B cell (primary cell): ENCODE results near the gene GALNT7. TPM values are rescaled to one million over a fixed set of nuclear protein-coding genes. Genes with fewer than 3 reads are reported as not detected.

ENCODE experiments used
- ATAC-seq: fragments of 200-7000 bp; cut with Tn5 transposase; one replicate; pipeline ENCODE4 v1.10.0; 2021; ENCODE audit warnings: low read depth, mild to moderate bottlenecking, moderate number of reproducible peaks, moderate library complexity
- CTCF ChIA-PET: fragments of 350-600 bp; sonication (Branson Sonifier 250); formaldehyde crosslinking; loops from one replicate; lab custom pipeline; 2021; ENCODE audit warnings: antibody characterized with exemption, inconsistent platforms; lab: Charles Lee
- POLR2A ChIA-PET: fragments of 350-600 bp; sonication (Branson Sonifier 250); formaldehyde crosslinking; loops from one replicate; lab custom pipeline; 2021; ENCODE audit warnings: antibody characterized with exemption; lab: Charles Lee
- DNase-seq: peaks from one replicate; pipeline ENCODE4 v3.0.0; 2013
- H2AFZ ChIP-seq: 2 replicates; pipeline ENCODE4 v1.6.1; 2012; ENCODE audit warnings: mild to moderate bottlenecking, low read depth, low read length; ENCODE audit not compliant: insufficient read depth, poor library complexity, severe bottlenecking
- H3K27ac ChIP-seq, 2 donors: 1 replicate in 1 of 2; 2 replicates in 1 of 2; pipeline ENCODE4 v1.5.1; 2012 to 2013; ENCODE audit warnings: low read length in 2 of 2, mild to moderate bottlenecking in 2 of 2, moderate library complexity in 1 of 2
- H3K27me3 ChIP-seq, 4 experiments: fragments of 200-600 bp in 1 of 4; sonication (generic) in 1 of 4; replicated peaks in 1 of 4; 1 replicate in 2 of 4; 2 replicates in 2 of 4; pipeline versions ENCODE4 v1.6.1 to v1.7.0; 2013 to 2016; ENCODE audit warnings: low read length in 3 of 4, mild to moderate bottlenecking in 2 of 4, mixed read lengths in 1 of 4, moderate library complexity in 1 of 4; ENCODE audit not compliant: insufficient read depth in 4 of 4, control insufficient read depth in 3 of 4; ENCODE audit errors: control extremely low read depth in 1 of 4
- H3K36me3 ChIP-seq, 2 experiments: replicated peaks in 1 of 2; 1 replicate in 1 of 2; 2 replicates in 1 of 2; pipeline versions ENCODE4 v1.6.1 to v1.7.1; 2013; ENCODE audit warnings: low read length in 1 of 2; ENCODE audit not compliant: insufficient read depth in 2 of 2, control insufficient read depth in 1 of 2; ENCODE audit errors: control extremely low read depth in 1 of 2, extremely low read depth in 1 of 2
- H3K4me1 ChIP-seq, 2 donors: fragments of 200-600 bp in 1 of 2; sonication (generic) in 1 of 2; 1 replicate in 1 of 2; 2 replicates in 1 of 2; pipeline versions ENCODE4 v1.5.1 to v1.6.1; 2013 to 2017; ENCODE audit warnings: low read length in 2 of 2; ENCODE audit not compliant: control insufficient read depth in 2 of 2, insufficient read depth in 2 of 2
- H3K4me2 ChIP-seq: replicated peaks from 2 replicates; pipeline ENCODE3; 2012; ENCODE audit warnings: mild to moderate bottlenecking, low read depth, low read length; ENCODE audit not compliant: poor library complexity, severe bottlenecking
- H3K4me3 ChIP-seq, 5 experiments: fragments of 200-600 bp in 1 of 5; sonication (generic) in 1 of 5; 1 replicate in 3 of 5; 2 replicates in 2 of 5; pipeline versions ENCODE4 v1.5.1 to v1.7.0; 2011 to 2016; ENCODE audit warnings: low read length in 4 of 5, mild to moderate bottlenecking in 4 of 5, low read depth in 2 of 5, control low read depth in 1 of 5, moderate library complexity in 1 of 5; ENCODE audit not compliant: insufficient read depth in 1 of 5; ENCODE audit errors: control extremely low read depth in 1 of 5, extremely low read depth in 1 of 5
- H3K79me2 ChIP-seq: fragments of 200-600 bp; sonication (generic); one replicate; pipeline ENCODE4 v1.6.0; 2016; ENCODE audit warnings: low read length; ENCODE audit not compliant: control insufficient read depth, insufficient read depth
- H3K9ac ChIP-seq: fragments of 200-600 bp; sonication (generic); 2 replicates; pipeline ENCODE4 v1.6.1; 2017; ENCODE audit warnings: mild to moderate bottlenecking, low read length, moderate library complexity
- H3K9me3 ChIP-seq, 3 donors: one replicate each; pipeline versions ENCODE4 v1.6.1 to v1.7.1; 2013; ENCODE audit warnings: low read length in 2 of 3; ENCODE audit not compliant: control insufficient read depth in 2 of 3, insufficient read depth in 1 of 3; ENCODE audit errors: control extremely low read depth in 1 of 3
- H4K20me1 ChIP-seq: 2 replicates; pipeline ENCODE4 v1.6.0; 2012; ENCODE audit warnings: mild to moderate bottlenecking, low read length; ENCODE audit not compliant: insufficient read depth, control insufficient read depth, poor library complexity, severe bottlenecking
- H3K27ac Mint-ChIP-seq: one replicate; pipeline ENCODE4 v1.8.0; 2021; ENCODE audit warnings: mixed read lengths
- H3K27me3 Mint-ChIP-seq: one replicate; pipeline ENCODE4 v1.8.0; 2021; ENCODE audit warnings: mixed read lengths
- H3K4me1 Mint-ChIP-seq: one replicate; pipeline ENCODE4 v1.8.0; 2021; ENCODE audit warnings: mixed read lengths
- H3K4me3 Mint-ChIP-seq: one replicate; pipeline ENCODE4 v1.8.0; 2021; ENCODE audit warnings: mixed read lengths
- H3K9me3 Mint-ChIP-seq: one replicate; pipeline ENCODE4 v1.8.0; 2022; ENCODE audit warnings: mixed read lengths; ENCODE audit not compliant: insufficient read depth
- CTCF ChIP-seq: fragments of 200-600 bp; IDR thresholded peaks from one replicate; pipeline ENCODE4 v1.8.0; 2022; ENCODE audit warnings: antibody characterized with exemption, mild to moderate bottlenecking
- EZH2 ChIP-seq: IDR thresholded peaks from 2 replicates; pipeline ENCODE4 v1.6.1; 2012; ENCODE audit warnings: borderline replicate concordance, low read depth, mild to moderate bottlenecking, moderate library complexity, low read length; ENCODE audit not compliant: insufficient read depth, poor library complexity, severe bottlenecking
- WGBS: methylation state at CpG from one replicate; pipeline ENCODE4 v1.1.5; 2013; ENCODE audit warnings: missing lambda C conversion rate; ENCODE audit not compliant: insufficient coverage; 5-methylcytosine and 5-hydroxymethylcytosine counted together
- intact Hi-C: fragments of 100-400 bp; cut with micrococcal nuclease; formaldehyde crosslinking; loops from one replicate; pipeline ENCODE4 v1.10.0; 2022
- polyA plus RNA-seq: library from polyadenylated mRNA; depleted of rRNA; stranded (reverse); fragments of >200 nt; gene quantifications from 2 replicates; pipeline ENCODE4 v1.2.3, GENCODE V29; 2012
- total RNA-seq, 2 donors: library from RNA; stranded (reverse); fragments of 120-200 nt in 1 of 2; gene quantifications; 1 replicate in 1 of 2; 2 replicates in 1 of 2; pipeline versions ENCODE4 v1.2.3 to v1.2.4, GENCODE V29; 2013 to 2022

Gene GALNT7
- total and polyA plus RNA-seq, 2 donors (not counting 1 experiment from before 2014, with no cell fraction given) = 5.8 to 23.7 TPM

- Mint-ChIP-seq H3K9me3 (peaks cover 1% of the 10 kb centered on the region), H3K4me1 (peaks cover 9% of the 10 kb centered on the region), H3K27ac (no peak overlapping the region), H3K4me3 (no peak overlapping the region), H3K27me3 (no peaks in the 10 kb centered on the region)
- ATAC-seq (no peak), DNase-seq (no peak)
- ChIA-PET POLR2A (no interaction called here), CTCF (no interaction called here)
- H4K20me1 ChIP-seq = no peaks in the 10 kb centered on the region
- no peaks in the 10 kb centered on the region for H3K9me3 ChIP-seq
- no peaks in the 10 kb centered on the region for H3K4me1 ChIP-seq
- no peak overlapping the region for H3K4me3 ChIP-seq
- no peaks in the 10 kb centered on the region for H3K36me3 ChIP-seq
- intact Hi-C loops = no loop called here
- H2AFZ ChIP-seq = no peak overlapping the region
- H3K9ac ChIP-seq = no peak overlapping the region
- TF ChIP-seq EZH2 (no peak), CTCF (no peak)
- H3K4me2 ChIP-seq = no peak overlapping the region
- no CpG with 5 or more reads among the region's 1 CpG for WGBS
- H3K79me2 ChIP-seq = peaks cover 60% of the 10 kb centered on the region
- H3K27me3 ChIP-seq = no peaks in the 10 kb centered on the region
- H3K27ac ChIP-seq = no peak overlapping the region
Measured at GRCh38 chr4:173211838-173212237, 43.2 kb downstream of the GALNT7 start.

- H3K9me3 ChIP-seq = no peaks in the 10 kb centered on the region
- no peak overlapping the region for H3K4me3 ChIP-seq
- no CpG with 5 or more reads among the region's 1 CpG for WGBS
- TF ChIP-seq CTCF (no peak), EZH2 (no peak)
- H3K4me1 Mint-ChIP-seq = peaks cover 11% of the 10 kb centered on the region
- intact Hi-C loops = no loop called here
- H3K4me3 Mint-ChIP-seq = no peak overlapping the region
- ChIA-PET POLR2A (no interaction called here), CTCF (no interaction called here)
- H2AFZ ChIP-seq = no peak overlapping the region
- no peaks in the 10 kb centered on the region for H3K36me3 ChIP-seq
- ATAC-seq (no peak), DNase-seq (no peak)
- peaks cover 60% of the 10 kb centered on the region for H3K79me2 ChIP-seq
- peaks cover 1% of the 10 kb centered on the region for H3K9me3 Mint-ChIP-seq
- H3K27me3 Mint-ChIP-seq = no peaks in the 10 kb centered on the region
- no peak overlapping the region for H3K9ac ChIP-seq
- no peak overlapping the region for H3K27ac ChIP-seq
- no peaks in the 10 kb centered on the region for H3K4me1 ChIP-seq
- no peaks in the 10 kb centered on the region for H3K27me3 ChIP-seq
- H4K20me1 ChIP-seq = no peaks in the 10 kb centered on the region
- no peak overlapping the region for H3K27ac Mint-ChIP-seq
- H3K4me2 ChIP-seq = no peak overlapping the region
Measured at GRCh38 chr4:173212379-173212778, 43.8 kb downstream of the GALNT7 start.
